IPS-18c (cell line): ENCODE measurements around the gene MYRFL.

Experiments used
- H3K4me3 ChIP-seq: 2 replicates; pipeline ENCODE4 v1.7.0; 2013; ENCODE audit warnings: low read depth, mild to moderate bottlenecking, low read length, moderate library complexity; ENCODE audit not compliant: insufficient read depth
- H3K9me3 ChIP-seq: one replicate; pipeline ENCODE4 v1.6.1; 2013; ENCODE audit warnings: mild to moderate bottlenecking, low read length, moderate library complexity; ENCODE audit not compliant: control insufficient read depth, insufficient read depth

Gene MYRFL

DNA sequence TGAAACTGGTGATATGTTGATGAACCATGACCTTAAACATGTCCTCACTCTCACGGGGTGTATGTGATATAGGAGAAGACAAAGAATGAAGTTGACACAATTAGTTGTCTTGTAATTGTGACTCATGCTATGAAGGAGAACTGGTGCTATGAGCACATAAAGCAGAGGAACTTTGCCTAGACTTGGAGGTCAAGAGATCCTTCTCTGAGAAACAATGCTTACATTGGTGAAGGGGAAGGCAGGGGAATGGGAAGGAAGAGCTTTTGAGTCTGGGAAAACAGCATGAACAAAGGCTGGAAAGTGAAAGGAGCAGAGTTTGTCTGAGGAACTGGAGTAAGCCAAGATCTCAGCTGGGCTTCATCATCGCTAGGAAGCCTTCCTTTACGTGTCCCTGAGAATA lies 83.2 kb downstream of the MYRFL start:
- Histone ChIP-seq H3K9me3 (no peaks in the 10 kb centered on the region), H3K4me3 (no peak overlapping the region)

DNA sequence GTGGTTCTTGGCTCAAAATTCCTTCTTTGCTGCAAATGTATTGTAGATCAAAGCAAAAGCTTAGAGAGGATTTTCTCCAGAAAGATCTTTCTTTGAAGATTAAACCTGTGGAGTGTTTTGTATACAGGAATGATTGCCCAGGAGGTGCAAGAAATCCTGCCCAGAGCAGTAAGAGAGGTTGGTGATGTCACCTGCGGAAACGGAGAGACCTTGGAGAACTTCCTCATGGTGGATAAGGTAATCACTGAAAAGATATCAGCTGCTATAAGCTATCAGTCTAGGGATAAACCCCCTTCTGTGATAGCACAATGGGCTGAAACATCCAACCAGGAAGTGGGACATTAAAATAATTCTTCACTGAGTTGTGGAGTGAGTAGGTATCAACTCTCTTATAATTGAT lies 85.7 kb downstream of the MYRFL start:
- H3K9me3 ChIP-seq: no peaks in the 10 kb centered on the region
- no peak overlapping the region for H3K4me3 ChIP-seq

GRCh38 chr12:69913526-69913925 lies 88.5 kb downstream of the MYRFL start:
- H3K4me3 ChIP-seq: no peak overlapping the region
- H3K9me3 ChIP-seq: no peaks in the 10 kb centered on the region

DNA sequence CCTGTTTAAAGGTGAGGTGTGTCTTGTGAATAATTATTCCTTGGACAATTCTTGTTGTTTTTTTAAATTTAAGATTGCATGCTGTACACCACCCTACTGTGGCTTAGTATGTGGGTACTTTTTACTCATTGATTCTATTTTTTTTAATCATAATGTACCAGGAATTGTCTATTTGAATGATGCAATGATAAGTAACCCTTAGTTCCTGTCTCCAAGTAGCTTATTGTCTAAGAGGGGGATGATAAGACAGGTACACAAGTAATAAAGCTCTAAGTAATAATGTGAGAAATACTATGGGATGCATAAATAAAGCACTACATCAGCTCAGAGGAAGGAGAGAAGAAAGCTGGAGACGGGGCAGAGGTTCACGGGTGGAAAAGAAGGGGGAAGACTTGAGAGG lies 90.9 kb downstream of the MYRFL start:
- Histone ChIP-seq H3K4me3 (no peak overlapping the region), H3K9me3 (no peaks in the 10 kb centered on the region)

GRCh38 chr12:69916544-69917235 lies 91.7 kb downstream of the MYRFL start:
- no peaks in the 10 kb centered on the region for H3K9me3 ChIP-seq

GRCh38 chr12:69918287-69918686 lies 93.3 kb downstream of the MYRFL start:
- H3K9me3 ChIP-seq: no peaks in the 10 kb centered on the region
- H3K4me3 ChIP-seq: no peak overlapping the region

More at GRCh38 chr12:69916544-69917235, 91.7 kb downstream of the MYRFL start:
- no peak overlapping the region for H3K4me3 ChIP-seq

DNA sequence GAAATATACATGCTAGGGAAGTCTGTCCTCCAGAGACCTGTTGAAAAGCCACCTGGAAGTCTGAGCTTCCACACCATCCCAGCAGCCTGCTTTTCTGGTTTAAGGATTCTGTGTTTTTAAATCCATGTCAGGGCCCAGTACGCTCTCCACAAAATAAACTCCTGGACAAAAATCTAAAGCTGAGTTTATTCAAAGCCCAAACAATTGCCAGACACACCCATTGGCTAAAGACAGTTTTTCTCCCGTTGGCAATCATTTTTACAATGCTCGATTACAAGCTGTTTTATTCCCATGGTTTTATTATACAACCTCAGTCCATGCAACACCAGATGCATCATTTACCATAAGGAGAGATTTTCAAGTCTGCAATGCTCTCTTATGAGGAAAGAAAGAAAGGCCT lies 94.5 kb downstream of the MYRFL start:
- H3K9me3 ChIP-seq: no peaks in the 10 kb centered on the region

DNA sequence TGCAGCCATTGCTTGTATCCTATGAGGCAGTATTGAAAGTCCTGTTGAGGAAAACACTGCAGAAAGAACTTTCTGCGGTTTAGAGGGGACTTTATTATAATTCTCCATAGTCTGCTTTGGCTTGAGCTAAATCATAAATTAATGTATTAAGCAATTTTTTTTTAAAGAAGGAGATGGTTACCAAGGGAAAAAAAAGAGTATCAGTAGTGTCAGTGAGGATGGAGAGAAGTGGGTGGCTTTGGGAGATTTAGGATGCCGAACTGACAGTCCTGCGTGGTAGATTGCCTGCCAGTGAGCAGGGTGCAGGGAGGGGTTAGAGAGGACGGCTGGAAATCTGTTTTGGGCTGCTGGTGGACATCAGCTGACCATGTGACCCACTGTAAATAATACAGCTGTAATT lies 96.8 kb downstream of the MYRFL start:
- H3K4me3 ChIP-seq: no peak overlapping the region
- H3K9me3 ChIP-seq: no peaks in the 10 kb centered on the region

More for the DNA sequence above, 94.5 kb downstream of the MYRFL start:
- H3K4me3 ChIP-seq: no peak overlapping the region

GRCh38 chr12:69922999-69923398 lies 98.0 kb downstream of the MYRFL start:
- H3K9me3 ChIP-seq: no peaks in the 10 kb centered on the region
- H3K4me3 ChIP-seq: no peak overlapping the region

- Histone ChIP-seq H3K9me3 (no peaks in the 10 kb centered on the region), H3K4me3 (no peak overlapping the region)
These were observed 100.3 kb downstream of the MYRFL start for GRCh38 chr12:69925291-69925690.

DNA sequence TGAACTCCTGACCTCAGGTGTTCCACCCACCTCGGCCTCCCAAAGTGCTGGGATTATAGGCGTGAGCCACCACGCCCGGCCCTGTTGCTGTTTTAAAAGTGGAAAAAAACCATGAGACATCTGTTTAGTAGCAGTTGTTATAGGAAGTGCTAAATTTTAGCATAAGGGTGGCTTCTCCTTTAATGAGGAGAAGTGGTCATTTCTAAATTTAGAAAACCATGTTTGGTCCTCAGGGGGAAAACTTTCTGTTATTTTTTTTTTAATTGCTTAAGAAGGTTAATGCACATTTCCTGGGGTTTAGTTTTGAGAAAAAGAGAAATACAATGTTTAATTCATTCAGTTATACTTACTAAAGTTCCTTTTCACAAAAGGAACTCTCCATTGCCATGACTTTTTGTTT lies 102.1 kb downstream of the MYRFL start:
- Histone ChIP-seq H3K9me3 (no peaks in the 10 kb centered on the region), H3K4me3 (no peak overlapping the region)

GRCh38 chr12:69929125-69929524 lies 104.1 kb downstream of the MYRFL start:
- Histone ChIP-seq H3K4me3 (no peak overlapping the region), H3K9me3 (no peaks in the 10 kb centered on the region)

GRCh38 chr12:69929531-69929930 lies 104.5 kb downstream of the MYRFL start:
- Histone ChIP-seq H3K4me3 (no peak overlapping the region), H3K9me3 (no peaks in the 10 kb centered on the region)

- Histone ChIP-seq H3K9me3 (no peaks in the 10 kb centered on the region), H3K4me3 (no peak overlapping the region)
These were observed 106.5 kb downstream of the MYRFL start for GRCh38 chr12:69931569-69931968.

DNA sequence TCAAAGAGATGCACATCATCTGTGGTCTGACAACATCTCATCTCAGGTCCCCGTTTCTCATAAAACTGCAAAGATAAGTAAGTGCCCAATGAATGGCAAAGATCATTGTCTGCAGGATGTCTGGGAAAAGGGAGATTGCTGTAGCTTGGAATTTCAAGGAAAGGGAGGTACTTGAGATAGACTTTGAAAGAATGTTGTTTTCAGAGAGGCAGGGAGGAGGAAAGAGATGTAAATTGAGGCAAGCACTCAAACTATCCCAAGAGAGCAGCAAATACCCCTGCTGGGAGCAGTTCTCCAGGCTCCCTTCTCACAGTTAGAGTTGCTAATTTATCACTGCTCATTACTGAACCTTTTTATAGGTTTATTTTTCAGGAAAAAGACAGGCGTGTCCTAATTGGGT lies 107.1 kb downstream of the MYRFL start:
- Histone ChIP-seq H3K9me3 (no peaks in the 10 kb centered on the region), H3K4me3 (no peak overlapping the region)

GRCh38 chr12:69932676-69933552 lies 107.9 kb downstream of the MYRFL start:
- H3K4me3 ChIP-seq: no peak overlapping the region

GRCh38 chr12:69934011-69934410 lies 109.0 kb downstream of the MYRFL start:
- no peak overlapping the region for H3K4me3 ChIP-seq
- peaks cover 2% of the 10 kb centered on the region for H3K9me3 ChIP-seq

More at GRCh38 chr12:69932676-69933552, 107.9 kb downstream of the MYRFL start:
- H3K9me3 ChIP-seq: no peaks in the 10 kb centered on the region

GRCh38 chr12:69935651-69936100 lies 110.6 kb downstream of the MYRFL start:
- H3K9me3 ChIP-seq: peaks cover 2% of the 10 kb centered on the region
- H3K4me3 ChIP-seq: no peak overlapping the region
